GM03348 (cell line): ENCODE data around the gene ROBO3.
A peak's percentile ranks its signal among the peaks of the same experiment; 100 is the strongest.

Experiments used
- DNase-seq: peaks from one replicate; pipeline ENCODE4 v3.0.0; 2012; ENCODE audit warnings: low spot score

The ROBO3 gene

DNA sequence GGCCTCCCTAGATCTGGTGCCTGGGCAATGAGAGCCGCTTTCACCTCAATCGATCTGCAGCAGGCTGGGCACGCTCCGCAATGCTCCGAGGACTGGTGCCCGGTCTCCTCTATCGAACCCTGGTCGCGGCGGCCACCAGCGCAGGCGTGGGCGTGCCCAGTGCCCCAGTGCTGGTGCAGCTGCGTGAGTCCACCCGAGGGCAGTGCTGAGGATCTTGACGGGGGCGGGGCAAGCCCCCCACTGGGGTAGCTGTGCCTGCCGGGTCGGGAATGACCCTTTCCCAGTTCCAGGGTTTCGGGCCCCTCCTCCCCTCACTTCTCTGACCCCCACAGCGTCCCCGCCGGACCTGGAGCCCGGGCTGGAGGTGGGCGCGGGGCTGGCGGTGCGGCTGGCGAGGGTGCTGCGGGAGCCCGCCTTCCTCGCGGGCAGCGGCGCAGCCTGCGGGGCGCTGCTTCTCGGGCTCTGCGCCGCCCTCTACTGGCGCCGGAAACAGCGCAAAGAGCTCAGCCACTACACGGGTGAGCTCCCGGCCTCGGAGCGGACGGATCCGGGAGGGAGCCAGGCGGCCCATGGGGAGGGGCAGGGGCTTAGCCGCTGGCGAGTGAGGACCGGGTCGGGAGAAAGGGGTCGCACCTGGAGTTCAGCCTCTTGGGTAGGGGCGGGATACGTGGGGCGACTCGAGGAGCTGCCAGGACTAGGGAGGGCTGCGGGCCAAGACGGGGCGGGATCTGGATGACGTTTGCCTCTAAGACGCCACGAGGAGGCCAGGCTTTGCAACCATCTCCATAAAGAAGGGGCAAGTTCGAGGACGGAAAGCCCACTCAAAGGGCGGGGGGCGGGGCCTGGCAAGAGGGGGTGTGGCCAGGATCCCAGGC, 10.9 kb downstream of the ROBO3 start:
- peak; percentile 96 for DNase-seq

DNA sequence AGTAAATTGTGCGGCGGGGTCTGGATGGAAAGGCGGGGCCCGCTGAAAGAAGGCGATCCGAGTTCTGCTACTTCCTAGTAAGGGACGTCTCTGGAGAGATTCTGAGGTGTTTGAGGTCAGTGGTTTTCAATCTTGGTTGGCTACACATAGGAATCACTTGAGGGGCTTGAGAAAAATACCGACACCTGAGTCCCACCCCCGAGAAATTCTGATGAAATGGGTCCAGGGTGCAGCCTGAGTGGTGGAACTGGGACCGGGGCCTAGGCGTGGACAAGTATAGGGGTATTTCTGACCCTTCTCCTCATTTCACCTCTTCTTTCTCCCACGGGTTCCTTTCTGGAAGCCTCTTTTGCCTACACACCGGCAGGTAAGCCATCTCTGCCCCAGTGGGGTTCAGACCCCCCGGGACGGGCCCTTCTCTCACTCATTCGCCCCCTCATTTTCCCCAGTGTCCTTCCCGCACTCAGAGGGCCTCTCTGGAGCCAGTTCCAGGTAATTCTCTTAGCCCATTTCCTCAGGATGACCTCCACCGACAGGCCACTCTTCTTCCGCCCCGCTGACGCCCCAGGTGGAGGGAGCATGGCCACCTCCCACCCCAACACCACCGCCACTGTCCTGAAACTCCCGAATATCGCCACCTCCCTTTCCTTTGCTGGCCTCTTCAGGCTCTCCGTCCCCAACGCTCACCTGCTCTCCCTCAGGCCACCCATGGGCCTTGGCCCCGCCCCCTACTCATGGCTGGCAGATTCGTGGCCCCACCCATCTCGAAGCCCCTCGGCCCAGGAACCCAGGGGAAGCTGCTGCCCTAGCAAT, 11.8 kb downstream of the ROBO3 start:
- DNase-seq: no peak

DNA sequence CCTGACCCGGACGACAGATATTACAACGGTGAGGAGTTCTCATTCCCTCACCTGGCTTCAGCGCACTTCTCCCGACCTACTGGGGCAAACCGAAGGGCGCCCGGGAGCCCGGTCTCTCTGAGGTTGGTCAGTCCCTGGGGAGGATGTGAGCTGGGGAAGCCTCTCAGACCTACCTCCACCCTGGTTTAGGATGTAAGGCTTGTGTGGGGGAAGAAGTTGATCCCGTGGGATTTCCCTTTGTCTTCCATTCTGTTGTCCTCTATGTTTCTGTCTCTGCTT, 12.3 kb downstream of the ROBO3 start:
- no peak for DNase-seq

DNA sequence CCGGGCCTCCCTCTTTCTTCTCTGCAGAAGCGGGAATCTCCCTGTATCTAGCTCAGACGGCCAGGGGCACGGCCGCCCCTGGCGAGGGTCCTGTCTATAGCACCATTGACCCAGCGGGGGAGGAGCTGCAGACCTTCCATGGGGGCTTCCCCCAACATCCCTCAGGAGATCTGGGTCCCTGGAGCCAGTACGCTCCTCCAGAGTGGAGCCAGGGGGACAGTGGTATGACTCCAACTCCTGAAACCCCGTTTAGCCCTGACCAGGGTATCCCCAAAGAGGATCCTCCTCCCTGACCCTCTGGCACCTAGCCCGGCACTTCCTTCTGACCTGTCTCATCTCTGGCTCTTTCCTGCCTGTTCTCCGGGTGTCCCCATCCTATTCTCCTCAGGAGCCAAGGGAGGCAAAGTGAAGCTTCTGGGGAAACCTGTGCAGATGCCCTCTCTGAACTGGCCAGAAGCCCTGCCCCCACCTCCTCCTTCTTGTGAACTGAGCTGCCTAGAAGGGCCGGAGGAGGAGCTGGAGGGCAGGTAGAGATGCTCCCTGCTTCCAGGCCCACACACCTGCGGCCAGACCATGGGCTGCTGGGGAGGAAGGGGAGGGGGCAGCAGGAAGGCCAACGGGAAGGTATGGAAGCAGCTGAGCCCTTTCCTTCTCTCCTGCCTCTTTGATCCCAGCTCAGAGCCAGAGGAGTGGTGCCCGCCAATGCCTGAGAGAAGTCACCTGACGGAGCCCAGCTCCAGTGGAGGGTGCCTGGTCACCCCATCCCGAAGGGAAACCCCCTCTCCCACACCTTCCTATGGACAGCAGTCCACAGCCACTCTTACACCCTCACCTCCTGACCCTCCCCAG, 12.9 kb downstream of the ROBO3 start:
- no peak for DNase-seq

DNA sequence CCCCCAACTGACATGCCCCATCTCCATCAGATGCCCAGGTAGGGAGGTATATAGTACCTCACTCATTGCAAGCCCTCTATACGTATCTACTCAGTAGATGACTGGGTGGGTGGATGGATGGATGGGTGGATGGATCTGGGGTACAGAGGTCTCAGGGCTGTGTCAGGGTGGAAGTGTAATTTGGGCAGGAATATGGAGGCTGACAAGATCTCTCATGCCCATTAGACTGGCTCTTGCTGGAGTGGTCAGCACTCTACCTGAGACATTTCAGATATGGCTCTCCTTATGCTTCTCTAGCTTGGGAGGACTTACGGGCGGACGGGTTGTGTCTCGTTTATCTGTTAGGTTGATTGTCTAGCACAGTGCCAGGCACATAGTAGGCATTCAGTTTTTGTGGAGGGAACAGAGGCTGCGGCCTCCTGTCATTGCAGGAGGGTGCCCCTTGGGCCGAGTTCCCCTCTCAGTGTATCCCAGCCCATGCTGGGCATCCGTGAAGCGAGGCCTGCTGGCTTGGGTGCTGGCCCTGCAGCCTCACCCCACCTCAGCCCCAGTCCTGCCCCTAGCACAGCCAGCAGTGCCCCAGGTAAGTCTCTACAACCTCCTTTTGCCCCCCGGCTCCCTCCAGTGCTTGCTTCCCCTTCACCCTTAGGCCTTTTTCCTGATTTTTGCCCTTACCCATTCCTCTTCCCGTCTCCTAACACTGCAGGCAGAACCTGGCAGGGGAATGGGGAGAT, 13.7 kb downstream of the ROBO3 start:
- DNase-seq: no peak

DNA sequence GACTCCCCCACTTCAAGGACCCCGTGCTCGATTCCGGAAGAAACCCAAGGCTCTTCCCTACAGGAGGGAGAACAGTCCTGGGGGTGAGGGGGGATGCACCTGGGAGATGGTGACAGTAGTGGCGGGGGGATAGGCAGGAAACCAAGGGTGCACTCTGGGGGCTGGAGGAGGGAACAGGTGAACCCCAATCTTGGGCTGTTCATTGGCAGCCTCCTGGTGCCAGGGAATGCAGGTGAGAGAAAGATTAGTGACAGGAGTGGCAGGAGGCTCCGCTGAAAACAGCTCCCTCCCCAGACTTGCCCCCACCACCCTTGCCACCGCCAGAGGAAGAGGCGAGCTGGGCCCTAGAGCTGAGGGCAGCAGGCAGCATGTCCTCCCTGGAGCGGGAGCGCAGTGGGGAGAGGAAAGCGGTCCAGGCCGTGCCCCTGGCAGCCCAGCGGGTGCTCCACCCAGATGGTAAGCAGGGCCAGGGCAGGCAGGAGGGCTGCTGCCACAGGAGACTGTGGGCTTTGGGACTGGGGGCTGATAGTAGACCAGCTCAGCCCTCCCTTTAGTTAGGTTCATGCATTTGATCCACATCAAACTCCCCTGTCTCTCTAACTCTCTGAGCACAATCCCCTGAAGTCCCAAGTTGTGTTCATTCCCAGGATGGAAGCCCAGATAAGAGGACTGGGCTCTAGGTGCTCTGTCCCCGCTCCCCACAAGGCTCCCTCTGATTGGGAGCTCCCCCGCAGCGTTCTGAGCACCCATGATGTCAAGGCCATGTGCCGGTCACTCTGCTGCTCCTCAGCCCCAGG, 14.5 kb downstream of the ROBO3 start:
- DNase-seq: no peak

DNA sequence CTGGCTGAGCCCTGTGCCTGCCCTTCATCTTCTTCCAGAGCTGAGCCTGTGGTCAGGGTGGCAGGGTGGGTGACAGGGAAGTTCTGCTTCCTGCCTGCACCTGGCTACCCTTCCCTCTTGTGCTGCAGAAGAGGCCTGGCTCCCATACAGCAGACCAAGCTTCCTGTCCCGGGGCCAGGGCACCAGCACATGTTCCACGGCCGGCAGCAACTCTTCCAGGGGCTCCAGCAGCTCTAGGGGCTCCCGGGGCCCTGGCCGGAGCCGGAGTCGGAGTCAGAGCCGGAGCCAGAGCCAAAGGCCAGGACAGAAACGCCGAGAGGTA, 15.0 kb downstream of the ROBO3 start:
- DNase-seq: no peak

DNA sequence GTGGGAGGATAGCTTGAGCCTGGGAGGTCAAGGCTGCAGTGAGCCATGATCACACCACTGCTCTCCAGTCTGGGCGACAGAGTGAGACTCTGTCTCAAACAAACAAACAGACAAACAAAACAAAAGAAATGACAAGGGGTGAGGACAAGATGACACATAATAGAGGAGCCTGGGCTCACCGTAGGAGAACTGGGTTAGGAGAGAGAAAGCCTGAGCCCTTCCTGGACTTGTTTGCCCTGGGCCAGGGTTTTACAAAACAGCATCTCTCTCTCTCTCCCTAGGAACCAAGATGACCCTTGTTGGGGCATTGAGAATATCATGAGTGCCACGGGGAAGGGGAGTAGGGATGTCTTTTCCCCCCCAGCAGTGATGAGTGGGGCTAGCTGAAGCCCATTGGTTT, 15.7 kb downstream of the ROBO3 start:
- DNase-seq: no peak

DNA sequence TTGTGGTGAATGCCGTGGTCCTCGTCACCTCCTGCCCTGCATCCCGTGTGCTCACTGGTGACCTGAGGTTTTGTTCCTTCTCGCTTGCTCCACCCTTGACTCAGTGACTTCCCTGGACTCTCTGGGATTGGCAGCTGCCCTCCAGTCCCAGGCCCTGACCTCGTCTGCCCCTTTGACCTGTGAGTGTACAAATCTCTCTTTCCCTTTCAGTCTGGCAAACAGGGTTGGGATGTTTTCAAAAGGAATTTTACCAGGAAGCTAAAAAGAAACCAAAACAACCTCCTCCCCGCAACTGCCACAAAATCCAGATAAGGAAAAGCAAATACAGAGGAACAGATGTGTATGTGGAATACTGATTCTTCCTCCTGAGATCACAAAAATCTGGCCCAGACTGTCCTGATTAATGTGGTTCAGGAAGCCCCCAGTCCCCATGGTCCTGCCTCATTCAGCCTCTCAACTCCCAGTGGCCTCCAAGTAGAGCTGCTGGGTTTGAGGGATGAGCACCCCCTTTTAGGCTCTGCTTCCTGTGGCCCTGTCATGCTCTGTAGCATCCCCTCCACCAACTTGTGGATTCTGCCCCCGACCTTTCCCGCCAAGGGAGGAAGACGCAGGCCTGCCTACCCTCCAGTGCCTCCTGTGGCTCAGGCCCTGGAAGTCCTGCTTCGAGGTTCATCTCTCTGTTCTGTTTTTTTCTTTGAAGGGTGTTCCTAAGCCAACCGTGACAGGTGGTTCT, 17.3 kb downstream of the ROBO3 start:
- no peak for DNase-seq

DNA sequence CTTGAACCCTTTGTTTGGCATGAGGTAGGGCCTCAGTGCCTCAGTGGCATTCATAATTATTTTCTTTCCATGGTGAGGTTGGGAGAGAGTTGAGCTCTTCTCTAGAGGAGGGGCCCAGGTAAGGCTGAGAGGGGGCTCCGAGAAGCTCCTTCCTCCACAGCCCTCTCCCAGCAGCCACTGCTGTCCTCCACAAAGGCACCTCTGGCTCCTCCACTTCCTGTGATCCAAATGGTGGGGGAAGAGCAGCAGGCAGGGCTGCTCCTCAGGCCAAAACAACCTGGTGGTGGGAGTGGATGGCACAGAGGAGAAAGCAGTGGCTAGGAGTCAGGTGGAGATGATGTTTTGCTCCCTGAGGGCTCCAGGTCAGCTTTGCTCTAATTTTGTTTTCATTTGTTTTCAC, 19.1 kb downstream of the ROBO3 start:
- DNase-seq: no peak

DNA sequence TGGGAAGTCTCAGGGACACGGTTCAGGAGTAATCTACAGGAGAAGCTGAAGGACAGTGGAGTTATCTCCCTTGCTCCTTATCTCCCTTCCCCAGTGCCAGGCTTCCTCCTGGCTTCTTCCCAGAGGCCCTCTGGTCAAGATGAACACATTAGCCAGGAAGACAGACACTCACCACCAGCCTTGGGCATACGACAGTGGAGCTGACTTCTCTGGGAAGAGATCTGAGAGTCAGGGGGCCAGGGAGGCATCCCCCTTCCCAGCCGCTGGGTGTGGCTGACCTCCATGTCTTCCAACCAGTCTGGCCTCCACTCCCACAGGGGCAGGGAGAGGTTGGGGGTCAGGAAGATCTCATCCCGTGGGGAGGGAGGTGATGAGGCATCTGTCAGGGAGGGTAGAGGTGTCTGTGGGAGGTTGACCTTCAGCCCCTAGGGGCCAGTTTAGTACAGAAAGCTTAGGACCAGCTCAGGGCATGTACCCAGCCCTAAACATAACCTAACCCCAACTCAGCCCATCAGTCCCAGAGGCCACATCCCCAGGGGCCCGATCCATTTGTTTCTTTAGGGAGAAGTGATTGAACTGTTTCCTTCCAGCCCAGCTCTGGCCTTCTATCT, 19.7 kb downstream of the ROBO3 start:
- no peak for DNase-seq

DNA sequence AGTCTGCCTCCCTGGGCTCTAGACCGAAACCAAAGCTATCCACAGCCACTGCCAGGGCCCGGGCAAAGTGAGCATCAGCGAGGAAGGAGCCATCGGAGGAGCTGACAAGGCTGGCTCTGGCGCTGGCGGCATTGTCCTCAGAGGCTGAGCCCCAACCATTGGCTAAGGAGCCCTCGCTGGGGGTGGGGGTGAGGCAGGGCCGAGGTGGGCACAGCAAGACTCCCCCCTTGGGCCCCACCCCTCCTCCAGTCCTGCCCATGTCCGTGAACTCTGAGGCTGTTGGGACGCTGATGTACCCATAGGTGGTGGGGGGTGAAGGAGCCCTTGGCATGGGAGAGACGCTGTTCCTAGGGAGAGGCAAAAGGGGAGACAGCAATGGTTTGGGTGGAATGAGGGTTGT, 21.2 kb downstream of the ROBO3 start:
- DNase-seq: no peak

DNA sequence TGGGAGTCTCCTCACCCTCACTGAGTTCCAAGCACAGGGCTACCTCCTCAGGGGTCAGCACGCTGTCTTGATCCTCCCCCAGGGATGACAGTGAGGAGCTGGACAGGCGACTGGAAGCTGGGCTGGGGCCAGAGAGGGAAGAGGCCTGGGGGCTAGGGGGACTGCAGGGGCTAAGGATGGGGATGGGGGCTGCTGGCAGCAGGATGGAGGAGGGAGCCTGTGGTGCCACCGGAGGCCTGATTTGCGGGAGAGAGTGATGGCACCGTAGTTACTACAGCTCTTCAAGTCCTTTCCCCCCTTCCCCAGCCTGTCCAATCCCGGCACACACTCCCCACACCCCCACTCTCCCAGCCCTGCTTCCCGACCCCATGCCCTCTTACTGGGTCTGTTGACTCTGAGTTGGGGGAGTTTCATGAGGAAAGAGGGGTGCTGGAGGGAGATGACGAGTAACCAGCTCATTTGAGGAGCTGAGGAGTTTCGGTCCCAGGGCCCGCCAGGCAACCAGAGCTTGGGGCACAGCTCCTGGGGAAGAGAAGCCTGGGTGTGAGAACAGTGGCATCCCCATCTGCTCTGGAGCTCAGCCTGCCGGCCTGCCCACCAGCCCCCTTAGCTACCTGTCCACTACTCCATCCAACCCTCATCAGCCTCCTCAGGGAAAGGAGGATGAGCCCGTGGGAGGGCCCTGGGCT, 21.9 kb downstream of the ROBO3 start:
- no peak for DNase-seq

DNA sequence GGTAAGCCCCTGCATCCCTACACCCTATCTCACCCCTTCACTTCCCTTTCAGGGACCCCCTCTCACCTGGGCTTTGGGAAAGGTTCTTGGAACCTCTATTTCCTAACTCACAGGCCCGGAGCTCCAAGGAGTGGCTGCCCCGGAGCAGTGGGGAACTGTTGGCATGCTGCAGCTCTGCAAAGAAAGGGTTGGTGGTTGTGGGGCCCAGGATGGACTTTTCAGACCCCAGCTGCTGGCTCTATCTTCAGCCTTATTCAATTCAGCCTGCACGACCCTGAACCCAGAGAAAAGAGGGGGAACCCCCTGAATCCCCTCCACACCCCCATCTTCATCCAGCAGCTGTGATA, 22.4 kb downstream of the ROBO3 start:
- no peak for DNase-seq

DNA sequence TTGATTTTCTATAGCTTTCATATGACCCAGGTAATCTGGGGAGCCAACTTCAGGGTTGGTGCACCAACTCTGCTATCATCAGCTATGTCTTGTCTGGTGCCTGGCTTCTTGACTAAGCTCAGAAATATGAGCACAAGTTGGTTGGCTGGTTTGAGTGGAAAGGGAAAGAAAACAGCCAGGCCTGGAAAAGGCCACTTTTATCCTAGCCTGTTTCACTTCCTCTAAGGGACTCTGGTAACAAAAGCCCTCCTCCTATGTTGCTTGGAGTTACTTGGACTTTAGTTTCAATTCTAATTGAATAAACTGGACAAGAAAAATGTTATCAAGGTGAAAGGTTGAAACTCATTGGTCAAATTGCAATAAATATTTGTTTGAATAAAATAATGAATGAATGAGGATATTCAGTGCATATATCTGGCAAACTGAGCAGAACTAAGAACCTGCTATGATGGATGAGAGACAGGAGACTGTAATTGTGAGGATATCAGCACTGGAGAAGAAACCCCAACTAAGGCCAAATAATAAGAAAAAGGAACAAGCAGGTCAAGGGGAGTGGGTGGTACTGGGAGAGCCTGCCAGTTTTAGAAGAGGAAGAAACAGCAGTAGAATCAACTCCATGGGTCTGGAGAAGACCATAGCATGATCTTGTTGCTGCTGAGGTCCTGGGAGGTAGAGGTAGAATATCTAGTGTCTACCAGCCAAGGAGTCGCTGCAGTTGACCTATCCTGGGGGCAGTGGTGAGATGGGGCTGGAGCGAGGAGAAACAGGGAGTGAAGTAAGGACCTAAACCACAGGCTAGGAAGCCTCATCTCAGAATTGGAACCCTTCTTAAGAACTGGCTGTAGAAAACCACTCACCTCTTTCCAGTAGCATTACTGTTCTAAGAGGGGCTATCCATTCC, 24.2 kb downstream of the ROBO3 start:
- DNase-seq: no peak

DNA sequence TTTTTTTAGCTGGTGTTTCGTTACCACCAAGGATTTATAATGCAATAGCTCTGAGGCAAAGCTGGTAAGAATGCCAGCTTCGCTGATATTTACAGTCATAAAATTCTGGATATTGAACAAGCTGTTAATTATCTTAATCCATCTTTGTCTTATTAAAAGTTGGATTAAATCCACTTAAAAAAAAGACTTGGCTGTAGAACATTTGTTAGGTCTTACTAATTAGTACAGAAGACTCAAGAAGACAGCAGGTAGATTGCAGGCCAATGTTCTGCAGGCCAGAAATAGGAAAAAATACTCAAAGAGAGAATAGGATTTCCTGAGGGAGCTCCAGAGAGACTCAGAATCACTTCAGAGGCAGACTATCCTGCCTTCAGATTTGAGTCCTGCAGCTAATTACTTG, 24.9 kb downstream of the ROBO3 start:
- no peak for DNase-seq

DNA sequence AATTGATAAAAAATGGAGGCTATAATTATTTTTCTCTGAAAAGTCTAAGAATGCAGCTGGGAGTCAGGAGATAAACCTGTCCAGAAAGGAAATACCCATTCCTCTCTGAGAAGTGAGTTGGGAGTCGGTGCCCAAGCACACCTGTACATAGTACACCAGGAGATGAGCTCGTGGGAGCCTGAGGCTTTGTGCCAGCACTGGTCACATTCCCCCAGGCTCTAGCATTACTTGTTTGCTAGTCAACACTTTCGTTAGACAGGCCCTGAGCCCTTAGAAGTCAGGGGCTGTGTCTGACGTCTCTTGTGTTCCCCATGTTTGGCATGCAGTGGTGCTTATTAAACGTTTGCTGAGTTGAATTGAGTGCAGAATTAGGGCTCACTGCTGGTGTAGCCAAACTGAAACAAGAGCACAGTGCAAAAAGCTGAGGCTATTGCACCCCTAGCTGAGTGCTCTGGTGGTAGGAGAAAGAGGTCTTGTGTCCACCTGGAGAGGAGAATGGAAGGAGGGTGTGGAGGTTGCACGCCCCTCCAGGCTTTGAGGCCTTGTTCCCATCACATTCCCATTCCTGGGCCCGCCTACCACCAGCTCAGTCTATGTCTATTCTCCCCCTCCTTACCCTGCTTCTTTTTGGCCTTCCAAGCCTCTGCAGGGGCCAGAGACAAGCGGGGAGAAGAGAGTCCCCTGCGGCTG, 25.6 kb downstream of the ROBO3 start:
- DNase-seq: no peak

DNA sequence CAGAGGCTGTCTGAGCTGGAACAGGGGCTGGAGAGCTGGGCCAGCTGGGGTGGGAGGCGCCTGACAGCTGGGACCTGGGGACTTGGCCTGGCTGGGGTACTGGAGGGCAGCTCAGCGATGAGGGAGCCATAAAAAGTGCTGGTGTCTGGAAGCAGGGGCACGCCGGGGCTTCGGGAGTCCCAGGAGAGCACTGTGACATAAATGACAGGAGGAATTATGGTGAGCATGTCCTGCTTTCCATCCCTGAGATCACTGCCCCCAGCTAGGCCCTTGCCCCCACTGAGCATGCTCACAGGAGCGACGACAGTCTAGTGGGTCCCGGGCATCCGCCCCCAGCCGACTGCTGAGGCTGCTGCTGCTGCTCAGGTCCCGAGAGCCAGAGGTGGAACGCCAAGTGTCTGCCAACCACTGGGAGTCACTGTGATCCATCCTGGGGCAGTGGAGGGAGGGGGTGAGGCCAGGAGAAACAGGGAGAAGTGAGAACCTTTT, 26.2 kb downstream of the ROBO3 start:
- DNase-seq: no peak
